Lower lobe of right lung (tissue), 2 donors: ENCODE results near the gene TARS1. TPM values are rescaled to one million over a fixed set of nuclear protein-coding genes. Genes with fewer than 3 reads are reported as not detected.

Experiments
- ATAC-seq, 2 donors: fragments of 200-7000 bp; cut with Tn5 transposase; one replicate each; pipeline ENCODE4 v1.9.1; 2020 to 2022; ENCODE audit warnings: mild to moderate bottlenecking in 2 of 2, moderate library complexity in 2 of 2
- DNase-seq: peaks from one replicate; pipeline ENCODE4 v3.0.0-alpha.2; 2020
- H3K27ac ChIP-seq: fragments of 200-600 bp; one replicate; pipeline ENCODE4 v1.8.0; 2022
- H3K27me3 ChIP-seq: fragments of 200-600 bp; one replicate; pipeline ENCODE4 v1.8.0; 2022; ENCODE audit warnings: low read depth
- H3K36me3 ChIP-seq: fragments of 200-600 bp; one replicate; pipeline ENCODE4 v1.8.0; 2022; ENCODE audit warnings: mild to moderate bottlenecking
- H3K4me1 ChIP-seq: fragments of 200-600 bp; one replicate; pipeline ENCODE4 v1.8.0; 2022
- H3K4me3 ChIP-seq: fragments of 200-600 bp; one replicate; pipeline ENCODE4 v1.8.0; 2022; ENCODE audit warnings: mild to moderate bottlenecking
- H3K9me3 ChIP-seq: fragments of 200-600 bp; one replicate; pipeline ENCODE4 v1.8.0; 2022
- intact Hi-C: fragments of 100-400 bp; cut with DNase I; formaldehyde crosslinking; loops from one replicate; pipeline ENCODE4 v1.11.0; 2022
- total RNA-seq: library from RNA; stranded (reverse); fragmentation: NEBNext Ultra II Directional; extraction: Animal tissue kit (Norgen Biotek cat#: 25700); gene quantifications from one replicate; pipeline ENCODE4 v1.2.1, GENCODE V29; 2021
- TF ChIP-seq, protein P1 (sequence below): fragments of 200-600 bp; IDR thresholded peaks from one replicate; pipeline ENCODE4 v1.8.0; 2022; ENCODE audit warnings: antibody characterized with exemption, mild to moderate bottlenecking
- donor health status: DM: no; HTN: yes; CAD: no; lungs with severe emphysema.

The TARS1 gene
- total RNA-seq, 1 donor from 2014 or later, result 93.9 TPM

DNA sequence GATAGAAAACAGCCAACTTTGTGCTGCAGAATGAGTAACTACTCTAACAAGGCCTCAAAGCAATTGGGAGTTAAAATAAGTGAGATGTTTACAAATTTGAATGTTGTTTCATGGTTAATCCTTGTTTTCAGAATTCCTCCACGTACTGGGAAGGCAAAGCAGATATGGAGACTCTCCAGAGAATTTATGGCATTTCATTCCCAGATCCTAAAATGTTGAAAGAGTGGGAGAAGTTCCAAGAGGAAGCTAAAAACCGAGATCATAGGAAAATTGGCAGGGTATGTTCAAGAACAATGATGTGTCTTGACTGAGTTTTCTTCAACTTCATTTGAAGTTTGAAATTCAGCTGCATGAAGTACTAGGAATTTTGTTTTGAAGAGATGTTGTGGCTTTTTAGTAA lies 16.4 kb downstream of the TARS1 start:
- no peaks in the 10 kb centered on the region for H3K9me3 ChIP-seq
- intact Hi-C loops, result no loop called here
- no peak overlapping the region for H3K27ac ChIP-seq
- no peak for DNase-seq
- TF ChIP-seq, protein P1, sequence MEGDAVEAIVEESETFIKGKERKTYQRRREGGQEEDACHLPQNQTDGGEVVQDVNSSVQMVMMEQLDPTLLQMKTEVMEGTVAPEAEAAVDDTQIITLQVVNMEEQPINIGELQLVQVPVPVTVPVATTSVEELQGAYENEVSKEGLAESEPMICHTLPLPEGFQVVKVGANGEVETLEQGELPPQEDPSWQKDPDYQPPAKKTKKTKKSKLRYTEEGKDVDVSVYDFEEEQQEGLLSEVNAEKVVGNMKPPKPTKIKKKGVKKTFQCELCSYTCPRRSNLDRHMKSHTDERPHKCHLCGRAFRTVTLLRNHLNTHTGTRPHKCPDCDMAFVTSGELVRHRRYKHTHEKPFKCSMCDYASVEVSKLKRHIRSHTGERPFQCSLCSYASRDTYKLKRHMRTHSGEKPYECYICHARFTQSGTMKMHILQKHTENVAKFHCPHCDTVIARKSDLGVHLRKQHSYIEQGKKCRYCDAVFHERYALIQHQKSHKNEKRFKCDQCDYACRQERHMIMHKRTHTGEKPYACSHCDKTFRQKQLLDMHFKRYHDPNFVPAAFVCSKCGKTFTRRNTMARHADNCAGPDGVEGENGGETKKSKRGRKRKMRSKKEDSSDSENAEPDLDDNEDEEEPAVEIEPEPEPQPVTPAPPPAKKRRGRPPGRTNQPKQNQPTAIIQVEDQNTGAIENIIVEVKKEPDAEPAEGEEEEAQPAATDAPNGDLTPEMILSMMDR, result no peak
- H3K4me1 ChIP-seq, result no peaks in the 10 kb centered on the region
- no peaks in the 10 kb centered on the region for H3K27me3 ChIP-seq
- peaks cover 95% of the 10 kb centered on the region for H3K36me3 ChIP-seq
- ATAC-seq, result no peak
- no peak overlapping the region for H3K4me3 ChIP-seq

DNA sequence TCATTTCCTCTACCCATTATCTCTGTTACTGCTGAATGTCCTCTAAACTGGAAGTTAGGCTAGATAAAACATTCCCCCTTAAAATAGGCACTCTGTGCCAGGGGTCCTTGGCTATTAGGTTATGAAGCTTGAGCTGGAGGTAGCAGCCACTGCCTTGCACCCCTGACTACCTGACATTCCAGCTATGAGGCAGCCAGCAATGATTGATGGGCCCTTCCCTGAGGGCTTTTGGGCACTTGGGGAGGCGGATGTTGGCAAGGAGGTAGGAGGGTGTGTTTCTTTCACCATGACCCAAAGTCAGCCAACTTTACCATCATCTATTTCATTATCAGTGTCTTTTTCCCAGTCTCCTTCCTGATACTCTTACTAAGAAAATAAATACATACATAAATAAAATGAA lies 17.1 kb downstream of the TARS1 start:
- H3K4me3 ChIP-seq, result no peak overlapping the region
- TF ChIP-seq, protein P1, result no peak
- H3K4me1 ChIP-seq, result no peaks in the 10 kb centered on the region
- intact Hi-C loops, result no loop called here
- DNase-seq (no peak), ATAC-seq (no peak)
- no peaks in the 10 kb centered on the region for H3K9me3 ChIP-seq
- H3K27me3 ChIP-seq, result no peaks in the 10 kb centered on the region
- H3K36me3 ChIP-seq, result peaks cover 97% of the 10 kb centered on the region
- H3K27ac ChIP-seq, result no peak overlapping the region

DNA sequence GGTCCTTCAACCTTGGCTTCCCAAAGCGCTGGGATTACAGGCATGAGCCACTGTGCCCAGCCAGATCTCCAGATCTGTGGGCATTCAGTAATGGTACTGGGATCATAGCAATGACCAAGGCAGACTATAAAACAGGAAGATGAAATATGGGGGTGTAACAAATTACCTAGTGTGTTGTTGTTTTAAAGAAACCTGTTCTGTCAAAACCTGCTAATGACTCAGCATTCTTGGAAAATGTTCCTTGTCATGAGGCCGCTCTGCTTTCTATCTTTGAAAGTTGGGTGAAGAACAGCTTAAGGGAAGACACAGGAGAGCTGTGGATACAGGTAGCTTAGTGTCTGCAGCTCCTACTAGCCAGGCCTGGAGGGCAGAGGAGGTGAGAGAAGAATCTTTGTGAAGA lies 19.4 kb downstream of the TARS1 start:
- peaks cover 100% of the 10 kb centered on the region for H3K36me3 ChIP-seq
- TF ChIP-seq, protein P1, result no peak
- no peak overlapping the region for H3K4me3 ChIP-seq
- intact Hi-C loops, result no loop called here
- no peak for ATAC-seq
- H3K27ac ChIP-seq, result no peak overlapping the region
- no peak for DNase-seq
- no peaks in the 10 kb centered on the region for H3K9me3 ChIP-seq
- H3K27me3 ChIP-seq, result no peaks in the 10 kb centered on the region
- H3K4me1 ChIP-seq, result no peaks in the 10 kb centered on the region

DNA sequence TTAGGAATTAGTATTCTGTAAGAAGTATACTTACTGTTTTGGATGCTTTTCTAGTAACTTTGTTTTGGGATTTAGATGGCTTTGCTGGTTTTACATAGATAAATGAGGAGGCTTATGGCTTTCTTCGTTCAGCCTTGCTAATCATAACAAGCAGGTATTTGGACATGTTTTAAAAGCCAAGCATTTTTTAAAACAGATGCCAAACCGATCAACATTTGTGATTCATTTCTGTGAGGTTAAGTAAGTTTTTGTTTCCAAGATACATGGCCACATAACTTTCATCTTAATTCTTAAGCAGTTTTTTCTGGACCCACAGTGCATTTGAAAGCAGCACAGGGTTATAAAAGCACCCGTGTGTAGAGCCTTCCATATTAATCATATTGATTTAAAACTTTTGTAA lies 21.7 kb downstream of the TARS1 start:
- peaks cover 100% of the 10 kb centered on the region for H3K36me3 ChIP-seq
- TF ChIP-seq, protein P1, result no peak
- intact Hi-C loops, result no loop called here
- ATAC-seq (no peak), DNase-seq (no peak)
- H3K27ac ChIP-seq, result no peak overlapping the region
- no peak overlapping the region for H3K4me3 ChIP-seq
- H3K4me1 ChIP-seq, result no peaks in the 10 kb centered on the region
- no peaks in the 10 kb centered on the region for H3K9me3 ChIP-seq
- no peaks in the 10 kb centered on the region for H3K27me3 ChIP-seq

GRCh38 chr5:33465120-33465519 lies 24.4 kb downstream of the TARS1 start:
- H3K36me3 ChIP-seq, result peaks cover 100% of the 10 kb centered on the region
- H3K4me1 ChIP-seq, result no peaks in the 10 kb centered on the region
- no peak overlapping the region for H3K27ac ChIP-seq
- no peaks in the 10 kb centered on the region for H3K27me3 ChIP-seq
- no peaks in the 10 kb centered on the region for H3K9me3 ChIP-seq
- no peak overlapping the region for H3K4me3 ChIP-seq
- DNase-seq (no peak), ATAC-seq (no peak)
- TF ChIP-seq, protein P1, result no peak
- intact Hi-C loops, result no loop called here
